ENCODE results near the gene TCEAL4.

DNA sequence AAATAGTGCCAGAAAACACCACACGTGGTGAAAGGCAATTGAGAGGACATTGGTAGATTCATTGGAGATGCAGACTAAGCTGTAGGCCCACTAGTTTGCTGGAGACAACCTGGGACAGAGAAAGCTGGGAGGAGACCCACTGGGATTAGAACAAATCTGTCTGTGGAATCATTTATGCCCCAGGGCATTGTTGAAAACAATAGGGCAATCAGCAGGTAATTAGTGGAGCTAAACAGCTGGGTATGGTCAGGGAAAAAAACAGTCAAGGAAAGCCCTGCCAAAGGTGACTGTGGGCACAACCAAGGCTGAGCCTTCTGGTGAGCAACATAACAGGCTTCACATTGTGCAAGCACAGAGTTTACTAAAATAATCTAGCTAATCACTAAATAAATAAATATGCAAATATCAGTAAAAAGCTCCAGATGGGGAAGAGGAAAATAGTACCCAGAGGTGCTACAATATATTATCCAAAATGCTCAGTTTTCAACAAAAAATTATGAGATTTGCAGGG lies 31.4 kb downstream of the TCEAL4 start:
- TF ChIP-seq, protein P1, sequence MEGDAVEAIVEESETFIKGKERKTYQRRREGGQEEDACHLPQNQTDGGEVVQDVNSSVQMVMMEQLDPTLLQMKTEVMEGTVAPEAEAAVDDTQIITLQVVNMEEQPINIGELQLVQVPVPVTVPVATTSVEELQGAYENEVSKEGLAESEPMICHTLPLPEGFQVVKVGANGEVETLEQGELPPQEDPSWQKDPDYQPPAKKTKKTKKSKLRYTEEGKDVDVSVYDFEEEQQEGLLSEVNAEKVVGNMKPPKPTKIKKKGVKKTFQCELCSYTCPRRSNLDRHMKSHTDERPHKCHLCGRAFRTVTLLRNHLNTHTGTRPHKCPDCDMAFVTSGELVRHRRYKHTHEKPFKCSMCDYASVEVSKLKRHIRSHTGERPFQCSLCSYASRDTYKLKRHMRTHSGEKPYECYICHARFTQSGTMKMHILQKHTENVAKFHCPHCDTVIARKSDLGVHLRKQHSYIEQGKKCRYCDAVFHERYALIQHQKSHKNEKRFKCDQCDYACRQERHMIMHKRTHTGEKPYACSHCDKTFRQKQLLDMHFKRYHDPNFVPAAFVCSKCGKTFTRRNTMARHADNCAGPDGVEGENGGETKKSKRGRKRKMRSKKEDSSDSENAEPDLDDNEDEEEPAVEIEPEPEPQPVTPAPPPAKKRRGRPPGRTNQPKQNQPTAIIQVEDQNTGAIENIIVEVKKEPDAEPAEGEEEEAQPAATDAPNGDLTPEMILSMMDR (IDR thresholded peaks at IDR 0.05; ENCODE audit: low read depth, low read length, missing input control), result no peak
- no peak for TF ChIP-seq GABPA (IDR thresholded peaks at IDR 0.05 in 1 of 2, conservative IDR thresholded peaks at IDR 0.05 in 1 of 2)
- TF ChIP-seq TAF1 (conservative IDR thresholded peaks at IDR 0.05), result no peak
- no peak for TF ChIP-seq RAD21 (IDR thresholded peaks at IDR 0.05)
- no peak for TF ChIP-seq JUND (IDR thresholded peaks at IDR 0.05)

All from liver (tissue), 3 donors.